Type B pancreatic cell (in vitro differentiated cells): ENCODE data around the gene RCSD1. TPM values are rescaled to one million over a fixed set of nuclear protein-coding genes. Genes with fewer than 3 reads are reported as not detected.

Experiments used
- DNase-seq: peaks from one replicate; pipeline ENCODE4 v3.0.0; 2021; ENCODE audit warnings: mixed read lengths; ENCODE audit not compliant: unreplicated experiment; ENCODE audit errors: extremely low spot score
- H3K27ac Mint-ChIP-seq: 2 replicates; pipeline ENCODE4 v1.8.0; 2021; ENCODE audit warnings: mild to moderate bottlenecking, mixed read lengths
- H3K27me3 Mint-ChIP-seq: 2 replicates; pipeline ENCODE4 v1.8.0; 2021; ENCODE audit warnings: mixed read lengths
- H3K36me3 Mint-ChIP-seq: 2 replicates; pipeline ENCODE4 v1.8.0; 2021; ENCODE audit warnings: mixed read lengths
- H3K4me1 Mint-ChIP-seq: one replicate; pipeline ENCODE4 v1.8.0; 2021; ENCODE audit warnings: mixed read lengths; ENCODE audit not compliant: unreplicated experiment
- H3K4me3 Mint-ChIP-seq: 2 replicates; pipeline ENCODE4 v1.8.0; 2021; ENCODE audit warnings: mild to moderate bottlenecking, mixed read lengths
- H3K9me3 Mint-ChIP-seq: 2 replicates; pipeline ENCODE4 v1.8.0; 2021; ENCODE audit warnings: mixed read lengths
- CTCF ChIP-seq: fragments of 200-600 bp; sonication (generic); conservative IDR thresholded peaks from 2 replicates; pipeline ENCODE4 v1.5.0; 2021; ENCODE audit warnings: antibody characterized with exemption, mild to moderate bottlenecking
- total RNA-seq: library from RNA; stranded (reverse); gene quantifications from 2 replicates; pipeline ENCODE4 v1.2.1, GENCODE V29; 2021; ENCODE audit warnings: low replicate concordance

The RCSD1 gene
- total RNA-seq, 1 donor from 2014 or later = 0.75 TPM

- H3K4me3 Mint-ChIP-seq = peak overlapping the region; percentile 69
These were observed 1.4 kb downstream of the RCSD1 start for GRCh38 chr1:167631386-167631935.

GRCh38 chr1:167631936-167632614 lies 2.0 kb downstream of the RCSD1 start:
- H3K36me3 Mint-ChIP-seq = no peaks in the 10 kb centered on the region
- no peak for DNase-seq
- H3K9me3 Mint-ChIP-seq = no peaks in the 10 kb centered on the region
- H3K4me3 Mint-ChIP-seq = no peak overlapping the region
- peak overlapping the region; percentile 54 for H3K27ac Mint-ChIP-seq
- H3K27me3 Mint-ChIP-seq = peaks cover 71% of the 10 kb centered on the region
- peaks cover 14% of the 10 kb centered on the region for H3K4me1 Mint-ChIP-seq
- no peak for TF ChIP-seq CTCF

More at GRCh38 chr1:167631386-167631935, 1.4 kb downstream of the RCSD1 start:
- H3K9me3 Mint-ChIP-seq = no peaks in the 10 kb centered on the region
- H3K4me1 Mint-ChIP-seq = peaks cover 10% of the 10 kb centered on the region
- H3K27me3 Mint-ChIP-seq = peaks cover 71% of the 10 kb centered on the region
- H3K27ac Mint-ChIP-seq = no peak overlapping the region
- H3K36me3 Mint-ChIP-seq = no peaks in the 10 kb centered on the region
- no peak for TF ChIP-seq CTCF
- DNase-seq = no peak

- no peak overlapping the region for H3K27ac Mint-ChIP-seq
- peaks cover 73% of the 10 kb centered on the region for H3K27me3 Mint-ChIP-seq
- H3K36me3 Mint-ChIP-seq = no peaks in the 10 kb centered on the region
- TF ChIP-seq CTCF = no peak
- no peaks in the 10 kb centered on the region for H3K9me3 Mint-ChIP-seq
- peaks cover 16% of the 10 kb centered on the region for H3K4me1 Mint-ChIP-seq
- no peak overlapping the region for H3K4me3 Mint-ChIP-seq
- DNase-seq = no peak
These were observed 3.4 kb downstream of the RCSD1 start for GRCh38 chr1:167633258-167633944.

- Mint-ChIP-seq H3K36me3 (no peaks in the 10 kb centered on the region), H3K27me3 (peaks cover 63% of the 10 kb centered on the region), H3K4me3 (no peak overlapping the region), H3K4me1 (peaks cover 16% of the 10 kb centered on the region), H3K27ac (no peak overlapping the region), H3K9me3 (no peaks in the 10 kb centered on the region)
- no peak for TF ChIP-seq CTCF
- no peak for DNase-seq
These were observed 4.4 kb downstream of the RCSD1 start for GRCh38 chr1:167634435-167634834.

- no peak for TF ChIP-seq CTCF
- DNase-seq = no peak
- Mint-ChIP-seq H3K9me3 (no peaks in the 10 kb centered on the region), H3K36me3 (no peaks in the 10 kb centered on the region), H3K27me3 (peaks cover 59% of the 10 kb centered on the region), H3K4me3 (no peak overlapping the region), H3K27ac (no peak overlapping the region), H3K4me1 (peaks cover 16% of the 10 kb centered on the region)
These were observed 5.2 kb downstream of the RCSD1 start for GRCh38 chr1:167635156-167635648.
